GM18861 (cell line): ENCODE results near the gene CMTM2.
A peak's percentile ranks its signal among the peaks of the same experiment; 100 is the strongest.
"Not testable (repeated sequence)": the region's sequence is repeated elsewhere in the genome, so short reads cannot be mapped to it uniquely, and the experiment has no call there.

Experiments
- ATAC-seq: cut with Tn5 transposase; IDR thresholded peaks from one replicate; pipeline ENCODE4 v1.9.1; 2021; ENCODE audit not compliant: unreplicated experiment

Gene CMTM2

GRCh38 chr16:66552286-66553177 lies 26.7 kb upstream of the CMTM2 start, which contains the start of gene CKLF:
Gene CKLF (plus strand): TSS chr16:66552576. CDS start chr16:66552716, 140 bp downstream.
- peak; percentile 61 for ATAC-seq

GRCh38 chr16:66553223-66553622 lies 26.0 kb upstream of the CMTM2 start:
- no peak for ATAC-seq

- ATAC-seq = no peak
Measured at GRCh38 chr16:66554021-66554420, 25.2 kb upstream of the CMTM2 start.

- ATAC-seq = no peak
Measured at GRCh38 chr16:66554495-66554894, 24.8 kb upstream of the CMTM2 start.

- ATAC-seq = no peak
Measured at GRCh38 chr16:66560107-66560506, 19.2 kb upstream of the CMTM2 start.

- no peak for ATAC-seq
Measured at GRCh38 chr16:66561381-66562080, 17.7 kb upstream of the CMTM2 start.

GRCh38 chr16:66562409-66562808 lies 16.9 kb upstream of the CMTM2 start:
- no peak for ATAC-seq

GRCh38 chr16:66562986-66563385 lies 16.3 kb upstream of the CMTM2 start:
- ATAC-seq = no peak

GRCh38 chr16:66563574-66564334 lies 15.5 kb upstream of the CMTM2 start:
- ATAC-seq = no peak

- ATAC-seq = no peak
Measured at GRCh38 chr16:66566051-66566901, 13.0 kb upstream of the CMTM2 start, which contains the start of gene CMTM1. Gene CMTM1 (plus strand): TSS chr16:66566439. CDS start chr16:66566514, 75 bp downstream.

GRCh38 chr16:66567270-66567669 lies 12.0 kb upstream of the CMTM2 start:
- not testable (repeated sequence) for ATAC-seq

- ATAC-seq = no peak
Measured at GRCh38 chr16:66568355-66568754, 10.9 kb upstream of the CMTM2 start.

GRCh38 chr16:66569131-66569530 lies 10.1 kb upstream of the CMTM2 start:
- ATAC-seq = no peak

- no peak for ATAC-seq
Measured at GRCh38 chr16:66569827-66570405, 9.3 kb upstream of the CMTM2 start.

- no peak for ATAC-seq
Measured at GRCh38 chr16:66572356-66572755, 6.9 kb upstream of the CMTM2 start.

- no peak for ATAC-seq
Measured at GRCh38 chr16:66574081-66574480, 5.2 kb upstream of the CMTM2 start.

GRCh38 chr16:66574531-66574930 lies 4.7 kb upstream of the CMTM2 start:
- ATAC-seq = no peak

- ATAC-seq = no peak
Measured at GRCh38 chr16:66575060-66575459, 4.2 kb upstream of the CMTM2 start.

- no peak for ATAC-seq
Measured at GRCh38 chr16:66576296-66576695, 3.0 kb upstream of the CMTM2 start.

- no peak for ATAC-seq
Measured at GRCh38 chr16:66580605-66581209, 1.4 kb downstream of the CMTM2 start.
